HepG2 (cell line): Measurements from ENCODE around the gene POLN. TPM values are rescaled to one million over a fixed set of nuclear protein-coding genes. Genes with fewer than 3 reads are reported as not detected.

ENCODE experiments used
- CTCF ChIP-seq: sonication (generic); formaldehyde crosslinking; IDR thresholded peaks from 2 replicates; pipeline ENCODE4 v1.5.0; 2020; ENCODE audit warnings: mild to moderate bottlenecking, missing genetic modification reagents, moderate library complexity
- MIER2 ChIP-seq: IDR thresholded peaks from 2 replicates; pipeline ENCODE4 v1.6.1; 2016; ENCODE audit warnings: missing biosample characterization, missing genetic modification reagents
- STAG1 ChIP-seq: sonication (generic); formaldehyde crosslinking; IDR thresholded peaks from 2 replicates; pipeline ENCODE4 v1.4.0; 2020; ENCODE audit warnings: missing genetic modification reagents
- ZBTB40 ChIP-seq, 2 experiments: fragments of 450-650 bp in 1 of 2; sonication (generic) in 1 of 2; formaldehyde crosslinking in 1 of 2; IDR thresholded peaks; 2 replicates each; pipeline versions ENCODE4 v1.6.1 to v1.8.0; 2016 to 2022; ENCODE audit warnings: antibody characterized with exemption in 1 of 2, mild to moderate bottlenecking in 1 of 2, missing genetic modification reagents in 1 of 2
- ZNF629 ChIP-seq: sonication (generic); formaldehyde crosslinking; conservative IDR thresholded peaks from 2 replicates; pipeline ENCODE4 v1.5.0; 2020; ENCODE audit warnings: missing genetic modification reagents
- polyA plus RNA-seq, 8 experiments: library from polyadenylated mRNA; depleted of rRNA in 3 of 8; stranded (reverse) in 7 of 8; unstranded in 1 of 8; fragments of >200 nt; fragmentation: Illumina TruSeq in 4 of 8; extraction: Trizol in 4 of 8; gene quantifications; 2 replicates each; pipeline versions ENCODE4 v1.2.1 to v1.2.3, GENCODE V29; 2011 to 2016; ENCODE audit warnings: low read depth in 4 of 8, missing spikeins in 1 of 8, mixed read lengths in 1 of 8; ENCODE audit not compliant: insufficient read depth in 1 of 8
- total RNA-seq, 5 experiments: library from RNA; depleted of rRNA; stranded (reverse); fragments of >200 nt; fragmentation: Illumina TruSeq; extraction: Trizol; gene quantifications; 2 replicates each; pipeline ENCODE4 v1.2.3, GENCODE V29; 2016; ENCODE audit warnings: low read depth in 1 of 5

POLN gene
- total and polyA plus RNA-seq, 2 of the 13 experiments (the other 11 are each of a cell fraction or from before 2014, with no cell fraction given), result 0.93 to 1.5 TPM

- TF ChIP-seq CTCF (CRISPR knock-in tag) (peak; percentile 32), ZNF629 (CRISPR knock-in tag) (peak; percentile 91), STAG1 (CRISPR knock-in tag) (peak; percentile 49), MIER2 (CRISPR knock-in tag) (0 out of 2 replicates have a peak, but pooled peaks have one; percentile 34), ZBTB40 (IDR thresholded peaks at IDR 0.05) (no peak), ZBTB40 (CRISPR knock-in tag; IDR thresholded peaks at IDR 0.05) (no peak)
- TF ChIP-seq, all 625 proteins: peak for 8
Observed at GRCh38 chr4:2177443-2178093, 64.4 kb downstream of the POLN start (continued).
